GM18508 (cell line): ENCODE data around the gene BCAN.
"Not testable (repeated sequence)": the region's sequence is repeated elsewhere in the genome, so short reads cannot be mapped to it uniquely, and the experiment has no call there.

Source experiments
- ATAC-seq: cut with Tn5 transposase; IDR thresholded peaks from one replicate; pipeline ENCODE4 v1.9.1; 2021; ENCODE audit warnings: moderate number of reproducible peaks; ENCODE audit not compliant: insufficient read depth, unreplicated experiment

BCAN gene, protein sequence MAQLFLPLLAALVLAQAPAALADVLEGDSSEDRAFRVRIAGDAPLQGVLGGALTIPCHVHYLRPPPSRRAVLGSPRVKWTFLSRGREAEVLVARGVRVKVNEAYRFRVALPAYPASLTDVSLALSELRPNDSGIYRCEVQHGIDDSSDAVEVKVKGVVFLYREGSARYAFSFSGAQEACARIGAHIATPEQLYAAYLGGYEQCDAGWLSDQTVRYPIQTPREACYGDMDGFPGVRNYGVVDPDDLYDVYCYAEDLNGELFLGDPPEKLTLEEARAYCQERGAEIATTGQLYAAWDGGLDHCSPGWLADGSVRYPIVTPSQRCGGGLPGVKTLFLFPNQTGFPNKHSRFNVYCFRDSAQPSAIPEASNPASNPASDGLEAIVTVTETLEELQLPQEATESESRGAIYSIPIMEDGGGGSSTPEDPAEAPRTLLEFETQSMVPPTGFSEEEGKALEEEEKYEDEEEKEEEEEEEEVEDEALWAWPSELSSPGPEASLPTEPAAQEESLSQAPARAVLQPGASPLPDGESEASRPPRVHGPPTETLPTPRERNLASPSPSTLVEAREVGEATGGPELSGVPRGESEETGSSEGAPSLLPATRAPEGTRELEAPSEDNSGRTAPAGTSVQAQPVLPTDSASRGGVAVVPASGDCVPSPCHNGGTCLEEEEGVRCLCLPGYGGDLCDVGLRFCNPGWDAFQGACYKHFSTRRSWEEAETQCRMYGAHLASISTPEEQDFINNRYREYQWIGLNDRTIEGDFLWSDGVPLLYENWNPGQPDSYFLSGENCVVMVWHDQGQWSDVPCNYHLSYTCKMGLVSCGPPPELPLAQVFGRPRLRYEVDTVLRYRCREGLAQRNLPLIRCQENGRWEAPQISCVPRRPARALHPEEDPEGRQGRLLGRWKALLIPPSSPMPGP

DNA sequence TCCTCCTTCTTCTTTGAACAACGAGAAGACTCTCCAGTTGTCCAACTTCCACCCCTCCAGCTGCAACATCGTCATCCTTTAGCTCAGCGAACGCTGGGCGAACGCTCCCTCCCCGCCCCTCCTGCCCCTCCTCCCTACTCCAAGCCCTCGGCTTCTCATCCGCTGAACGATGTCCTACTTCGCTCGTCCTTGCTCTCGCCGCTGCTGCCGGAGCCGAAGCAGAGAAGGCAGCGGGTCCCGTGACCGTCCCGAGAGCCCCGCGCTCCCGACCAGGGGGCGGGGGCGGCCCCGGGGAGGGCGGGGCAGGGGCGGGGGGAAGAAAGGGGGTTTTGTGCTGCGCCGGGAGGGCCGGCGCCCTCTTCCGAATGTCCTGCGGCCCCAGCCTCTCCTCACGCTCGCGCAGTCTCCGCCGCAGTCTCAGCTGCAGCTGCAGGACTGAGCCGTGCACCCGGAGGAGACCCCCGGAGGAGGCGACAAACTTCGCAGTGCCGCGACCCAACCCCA is at the start of gene BCAN:
Gene BCAN (plus strand): TSS at position 357 of the 504 bp plus-strand sequence. CDS start 3,938 bp downstream, outside the sequence.
- ATAC-seq: no peak

DNA sequence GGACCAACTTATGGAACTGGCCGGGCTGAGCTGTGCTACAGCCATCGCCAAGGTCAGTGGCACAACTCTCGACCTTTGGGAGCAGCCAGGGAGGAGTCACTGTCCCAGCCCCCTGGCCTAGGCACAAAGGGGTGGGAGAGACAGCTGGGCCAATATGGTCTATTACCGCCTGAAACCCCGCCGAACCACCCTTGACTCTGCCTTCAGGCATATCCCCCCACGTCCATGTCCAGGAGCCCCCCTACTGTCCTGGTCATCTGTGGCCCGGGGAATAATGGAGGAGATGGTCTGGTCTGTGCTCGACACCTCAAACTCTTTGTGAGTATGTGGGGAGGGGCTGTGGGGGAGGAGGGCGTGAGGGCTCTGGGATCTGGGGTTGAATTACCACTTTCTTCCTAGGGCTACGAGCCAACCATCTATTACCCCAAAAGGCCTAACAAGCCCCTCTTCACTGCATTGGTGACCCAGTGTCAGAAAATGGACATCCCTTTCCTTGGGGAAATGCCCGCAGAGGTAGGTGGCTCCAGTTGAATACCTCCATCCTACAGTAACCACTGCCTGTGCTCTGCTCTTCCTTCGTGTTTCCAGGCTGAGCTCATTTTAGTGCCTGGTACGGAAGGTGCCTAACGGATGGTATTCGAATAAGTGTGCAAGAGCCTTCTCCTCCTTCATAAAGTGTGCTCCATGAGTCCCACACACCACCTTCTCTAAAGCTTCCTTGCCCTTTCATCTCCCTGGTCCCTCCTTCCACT is 49.6 kb upstream of the BCAN start:
- ATAC-seq: no peak

DNA sequence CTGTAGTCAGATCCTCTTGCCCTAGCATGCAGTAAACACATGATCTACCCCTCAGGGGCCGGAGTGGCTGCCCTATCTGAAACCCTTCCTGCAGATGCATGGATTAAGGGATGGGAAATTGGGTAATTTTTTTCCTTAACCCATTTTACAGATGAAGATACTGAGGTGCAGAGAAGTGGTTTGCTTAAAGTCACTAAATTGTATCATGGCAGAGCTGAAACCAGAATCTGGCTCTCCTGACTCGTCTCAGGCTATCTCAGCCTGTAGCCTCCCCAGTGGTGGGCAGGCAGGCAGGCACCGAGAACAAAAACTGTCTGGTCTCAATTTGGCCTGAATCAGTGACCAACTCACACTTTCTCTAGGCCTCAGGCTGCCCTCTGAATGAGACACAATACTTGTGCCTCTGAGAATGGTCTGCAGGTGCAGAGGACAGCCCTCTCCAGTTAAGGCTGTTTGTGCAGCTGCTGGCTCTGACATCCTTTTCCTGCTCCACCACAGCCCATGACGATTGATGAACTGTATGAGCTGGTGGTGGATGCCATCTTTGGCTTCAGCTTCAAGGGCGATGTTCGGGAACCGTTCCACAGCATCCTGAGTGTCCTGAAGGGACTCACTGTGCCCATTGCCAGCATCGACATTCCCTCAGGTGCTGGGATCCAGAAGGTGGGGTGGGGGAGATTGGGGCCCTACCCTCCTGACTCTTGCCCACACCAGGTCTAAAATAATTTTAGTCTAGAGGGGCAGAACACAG is 48.8 kb upstream of the BCAN start:
- no peak for ATAC-seq

DNA sequence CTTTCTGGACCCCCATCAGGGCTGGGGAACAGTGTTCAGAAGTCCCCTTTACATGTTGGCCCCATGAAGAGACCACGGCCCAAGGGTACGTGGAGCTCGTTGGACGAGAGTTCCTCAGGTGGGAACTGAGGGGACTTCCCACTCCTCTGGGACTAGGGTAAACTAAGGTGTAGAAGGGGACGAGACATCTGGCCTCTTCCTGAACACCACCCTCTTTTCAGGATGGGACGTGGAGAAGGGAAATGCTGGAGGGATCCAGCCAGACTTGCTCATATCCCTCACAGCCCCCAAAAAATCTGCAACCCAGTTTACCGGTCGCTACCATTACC is 48.3 kb upstream of the BCAN start:
- no peak for ATAC-seq

DNA sequence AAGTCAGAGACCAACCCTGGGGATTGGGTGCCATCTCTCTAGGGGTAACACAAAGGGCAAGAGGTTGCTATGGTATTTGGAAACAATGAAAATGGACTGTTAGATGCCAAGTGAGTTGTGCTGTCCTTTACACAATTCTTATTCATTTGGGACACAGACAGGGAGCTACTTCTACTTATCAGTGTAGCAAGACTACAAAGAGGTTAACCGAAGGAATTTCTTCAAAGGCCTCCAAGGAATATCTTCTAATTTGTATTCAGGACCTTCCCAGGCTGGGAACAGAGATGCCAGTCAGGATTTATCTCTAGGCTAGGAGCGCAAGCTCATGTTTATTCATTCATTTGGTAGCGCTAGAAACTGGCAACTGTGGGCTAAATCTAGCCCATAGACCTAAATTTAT is 47.7 kb upstream of the BCAN start:
- ATAC-seq: no peak

DNA sequence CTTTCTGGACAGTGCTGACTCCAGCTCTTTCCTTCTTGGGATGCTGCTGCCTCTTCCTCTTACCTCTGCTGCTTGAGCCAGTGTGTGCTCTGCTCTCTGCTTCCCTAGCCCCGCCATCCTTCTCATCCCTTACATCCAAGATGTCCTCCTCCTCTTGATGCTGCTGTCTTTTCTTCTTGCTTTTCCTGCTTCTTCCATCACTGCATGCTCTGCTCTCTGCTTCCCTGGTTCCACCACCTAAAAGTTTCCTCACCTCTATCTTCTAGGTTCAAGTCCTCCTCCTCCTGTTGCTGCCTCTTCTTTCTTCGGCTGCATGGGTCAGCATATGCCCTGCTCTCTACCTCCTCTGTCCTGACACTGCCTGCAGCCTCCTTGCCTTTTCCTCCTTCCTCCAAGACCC is 46.9 kb upstream of the BCAN start:
- no peak for ATAC-seq

DNA sequence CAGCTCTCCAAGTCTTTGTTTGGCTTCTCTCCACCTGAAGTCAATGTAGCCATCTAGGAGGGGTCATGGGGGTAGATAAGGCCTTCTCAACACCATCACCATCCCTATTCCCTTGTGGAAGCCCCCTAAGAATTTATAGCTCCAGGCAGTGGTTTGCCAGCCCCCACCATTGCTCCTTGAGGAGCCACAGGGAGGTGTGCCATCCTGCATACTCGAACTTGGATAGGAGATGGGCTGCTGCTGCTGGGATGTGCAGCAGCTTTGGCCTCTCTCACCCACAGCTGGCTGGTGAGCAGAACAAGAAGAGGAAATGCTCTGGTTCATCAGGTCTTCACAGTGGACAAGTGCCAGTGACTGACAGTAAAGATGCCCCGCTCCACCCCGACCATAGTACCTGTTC is 45.5 kb upstream of the BCAN start:
- ATAC-seq: no peak

DNA sequence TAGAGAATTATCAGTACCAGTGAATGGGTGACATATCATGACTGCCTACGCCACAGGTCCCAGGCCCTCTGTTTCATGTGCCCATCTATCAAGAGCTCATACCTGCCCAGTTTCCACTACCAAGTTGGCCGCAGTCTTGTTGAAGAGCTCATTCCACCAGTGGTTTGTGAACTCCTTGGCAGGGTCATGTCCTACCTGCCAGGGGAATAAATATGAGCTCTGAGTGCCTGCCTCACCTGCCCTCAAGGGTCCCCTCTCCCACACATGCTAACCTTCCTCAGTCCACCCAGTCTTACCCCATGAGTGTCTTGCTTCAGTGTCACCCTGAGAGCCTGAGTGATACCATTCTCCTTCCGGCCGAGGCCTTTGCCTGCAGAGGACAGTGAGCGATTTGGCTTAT is 43.8 kb upstream of the BCAN start:
- ATAC-seq: no peak

DNA sequence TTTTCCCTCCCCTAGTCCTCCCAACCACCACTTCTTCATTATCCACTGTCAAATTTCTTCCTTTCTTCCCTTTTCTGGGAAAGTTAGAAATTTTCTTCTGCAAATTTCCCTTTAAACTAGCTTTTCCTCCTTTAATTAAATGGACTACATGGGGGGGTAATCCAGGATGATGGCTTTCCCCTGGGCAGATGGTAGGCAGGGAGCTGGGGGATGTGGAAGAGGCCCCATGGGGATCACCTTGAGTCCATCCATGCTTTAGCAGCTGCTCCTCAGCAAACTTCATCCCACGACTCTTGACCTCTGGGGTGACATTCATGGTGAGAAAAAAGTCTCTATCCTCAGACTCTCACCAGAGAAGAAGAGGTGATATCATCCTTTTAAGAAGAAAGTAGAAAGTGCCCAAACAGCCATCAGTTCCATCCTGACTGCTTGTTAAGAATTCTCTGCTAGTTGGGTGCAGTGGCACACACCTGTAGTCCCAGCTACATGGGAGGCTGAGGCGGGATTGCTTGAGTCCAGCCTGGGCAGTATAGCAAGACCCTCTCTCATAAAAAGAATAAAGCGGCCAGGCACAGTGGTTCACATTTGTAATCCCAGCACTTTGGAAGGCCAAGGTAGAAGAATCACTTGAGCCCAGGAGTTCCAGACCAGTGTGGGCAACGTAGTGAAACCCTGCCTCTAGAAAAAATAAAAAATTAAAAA is 43.0 kb upstream of the BCAN start:
- no peak for ATAC-seq

DNA sequence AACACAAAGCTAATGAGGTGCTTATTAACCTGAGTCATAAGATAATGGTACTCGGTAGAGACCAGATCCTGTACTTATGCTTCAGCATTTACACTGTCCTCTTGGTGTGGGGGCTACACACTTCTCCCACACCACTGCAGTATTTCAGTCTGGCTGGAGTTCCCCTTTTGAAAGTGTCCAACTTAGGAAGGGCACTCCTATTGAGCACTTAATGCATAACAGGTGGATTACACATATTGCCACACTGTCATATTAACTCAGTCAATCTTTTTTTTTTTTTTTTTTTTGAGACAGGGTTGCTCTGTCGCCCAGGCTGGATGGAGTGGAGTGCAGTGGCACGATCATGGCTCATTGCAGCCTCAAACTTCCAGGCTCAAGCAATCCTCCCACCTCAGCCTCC is 42.1 kb upstream of the BCAN start:
- no peak for ATAC-seq

DNA sequence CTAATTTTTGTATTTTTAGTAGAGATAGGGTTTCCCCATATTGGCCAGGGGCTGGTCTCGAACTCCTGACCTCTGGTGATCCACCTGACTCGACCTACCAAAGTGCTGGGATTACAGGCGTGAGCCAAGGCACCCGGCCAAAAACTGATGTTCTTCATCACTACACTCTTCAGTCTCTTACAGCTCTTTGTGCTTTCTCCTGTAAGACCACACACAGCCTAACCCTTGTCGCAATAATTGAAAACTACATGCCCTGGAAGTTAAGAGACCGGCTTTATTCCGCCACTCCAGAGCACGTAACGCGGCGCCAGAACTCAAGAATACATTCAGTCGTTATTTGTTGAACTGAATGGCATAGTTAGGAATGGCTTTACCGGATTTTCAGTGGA is 41.2 kb upstream of the BCAN start:
- ATAC-seq: no peak

DNA sequence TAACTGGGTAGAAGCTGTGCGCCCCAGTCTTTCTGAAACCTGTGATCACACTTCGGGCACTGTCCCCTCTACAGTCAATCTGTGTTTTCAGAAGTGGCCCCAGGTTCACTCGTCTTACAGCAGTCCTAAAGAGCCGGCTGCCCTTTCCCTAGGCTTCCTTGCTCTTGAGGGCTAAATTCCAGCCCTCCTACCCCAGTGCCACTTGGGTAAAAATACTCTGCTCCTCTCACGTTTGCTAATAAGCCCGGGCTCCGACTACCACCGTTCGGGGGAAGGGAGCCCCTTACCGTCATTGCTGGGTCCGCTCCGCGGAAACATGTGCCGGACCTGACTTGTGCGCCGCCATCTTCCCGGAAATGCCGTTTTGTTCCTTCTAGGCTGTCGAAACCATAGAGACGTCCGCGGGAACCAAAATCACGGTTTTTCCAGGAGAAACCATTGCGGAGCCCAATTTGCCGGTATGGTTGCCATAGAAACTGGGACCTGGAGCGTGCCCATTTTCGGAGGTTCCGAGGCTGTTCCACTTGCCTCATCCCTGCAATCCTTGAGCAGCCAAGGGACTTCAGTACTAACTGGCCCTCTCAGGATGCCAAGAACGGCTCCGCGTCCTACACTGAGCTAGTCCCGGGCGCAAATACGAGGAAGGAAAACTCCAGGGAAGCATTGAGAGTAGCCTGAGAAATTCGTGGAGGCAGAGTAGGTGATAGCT is 40.6 kb upstream of the BCAN start, which contains the start of gene GPATCH4:
Gene GPATCH4 (minus strand): TSS at position 358 of the 709 bp plus-strand sequence.
- ATAC-seq: no peak

DNA sequence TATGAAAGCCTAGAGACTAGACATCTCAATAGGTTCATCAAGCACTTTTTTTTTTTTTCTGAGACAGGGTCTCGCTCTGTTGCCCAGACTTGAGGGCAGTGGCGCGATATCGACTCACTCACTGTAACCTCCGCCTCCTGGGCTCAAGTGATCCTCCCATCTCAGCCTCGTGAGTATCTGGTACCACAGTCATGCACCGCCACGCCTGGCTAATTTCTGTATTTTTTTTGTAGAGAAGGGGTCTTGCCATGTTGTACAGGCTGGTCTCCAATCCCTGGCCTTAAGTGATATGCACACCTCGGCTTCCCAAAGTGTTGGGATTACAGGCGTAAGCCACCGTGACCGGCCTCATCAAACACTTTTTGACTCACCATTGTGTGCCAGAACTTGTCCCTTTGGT is 40.0 kb upstream of the BCAN start:
- no peak for ATAC-seq

DNA sequence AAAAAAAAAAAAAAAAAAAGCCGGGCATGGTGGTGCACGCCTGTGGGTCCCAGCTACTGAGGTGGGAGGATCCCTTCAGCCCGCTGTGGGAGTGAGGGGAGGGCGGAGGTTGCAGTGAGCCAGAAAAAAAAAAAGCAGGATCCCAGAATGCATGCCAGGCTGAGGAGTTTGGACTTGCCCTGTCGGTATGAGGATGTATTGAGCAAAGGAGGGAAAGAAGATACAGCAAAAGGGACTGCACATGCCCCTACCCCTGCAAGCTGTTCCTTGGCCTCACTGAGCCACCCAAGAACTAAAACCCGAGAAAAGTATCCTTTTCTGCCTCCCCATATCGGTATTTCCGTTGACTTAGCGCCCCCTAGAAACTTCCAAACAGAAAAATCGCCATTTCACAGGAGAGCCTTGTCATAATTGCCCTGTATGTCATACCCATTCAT is 39.3 kb upstream of the BCAN start:
- ATAC-seq: no peak

DNA sequence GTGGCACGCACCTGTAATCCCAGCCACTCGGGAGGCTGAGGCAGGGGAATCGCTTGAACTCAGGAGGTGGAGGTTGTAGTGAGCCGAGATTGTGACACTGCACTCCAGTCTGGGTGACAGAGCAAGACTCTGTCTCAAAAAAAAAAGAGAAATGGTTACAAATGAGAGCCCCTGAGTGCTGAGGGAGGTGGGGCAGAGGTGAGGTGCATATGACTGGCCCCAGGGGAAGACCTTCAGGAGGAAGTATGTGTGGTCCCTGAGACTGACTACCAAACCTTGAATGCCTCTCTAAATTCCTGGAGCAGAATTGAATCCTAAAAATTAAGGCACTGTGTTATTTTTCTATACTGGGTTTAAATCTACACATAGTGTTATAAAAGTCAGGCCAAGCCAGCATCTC is 34.6 kb upstream of the BCAN start:
- not testable (repeated sequence) for ATAC-seq

DNA sequence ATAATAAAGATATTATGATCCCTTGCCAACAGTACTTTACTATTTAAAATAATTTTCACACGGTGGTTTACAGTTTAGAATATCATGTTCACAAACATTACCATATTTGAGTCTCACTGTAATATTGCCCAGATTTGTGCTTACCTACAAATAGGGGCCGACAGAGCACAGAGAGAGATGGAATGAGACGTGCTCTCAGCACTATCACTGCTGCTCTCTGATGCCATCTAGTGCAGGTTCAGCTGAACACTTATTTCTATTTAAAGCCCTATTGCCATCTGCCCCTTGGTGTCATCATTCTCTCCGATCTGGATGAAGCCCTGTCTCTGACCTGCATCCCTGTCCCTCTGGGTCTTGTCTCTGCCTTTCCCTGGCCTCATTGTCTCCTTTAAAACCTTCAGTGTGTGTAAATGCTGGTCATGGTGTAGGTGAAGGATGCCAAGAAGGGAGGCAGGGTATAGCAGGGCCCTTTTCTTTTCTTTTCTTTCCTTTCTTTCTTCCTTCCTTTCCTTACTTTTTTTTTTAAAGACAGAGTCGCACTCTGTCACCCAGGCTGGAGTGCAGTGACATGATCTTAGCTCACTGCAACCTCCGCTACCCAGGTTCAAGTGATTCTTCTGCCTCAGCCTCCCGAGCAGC is 33.8 kb upstream of the BCAN start:
- no peak for ATAC-seq

DNA sequence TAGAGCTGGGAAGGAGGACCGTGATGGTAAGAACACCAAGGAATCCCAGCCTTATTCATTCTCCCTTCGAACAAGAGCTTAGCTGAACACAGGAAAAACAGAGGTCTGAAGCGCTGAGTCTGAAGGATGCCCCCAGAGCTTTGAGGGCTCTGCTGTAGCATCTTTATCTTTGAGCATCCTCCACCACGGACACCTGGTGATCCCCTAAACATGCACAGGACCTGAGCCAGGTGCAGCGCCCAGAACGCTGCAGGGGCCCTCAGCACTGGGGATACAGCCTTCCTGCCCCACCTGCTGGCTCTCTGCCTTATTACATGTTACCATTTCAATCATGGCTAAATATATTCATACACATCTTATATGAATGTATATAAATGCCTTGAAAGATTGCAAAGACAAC is 32.9 kb upstream of the BCAN start:
- no peak for ATAC-seq

DNA sequence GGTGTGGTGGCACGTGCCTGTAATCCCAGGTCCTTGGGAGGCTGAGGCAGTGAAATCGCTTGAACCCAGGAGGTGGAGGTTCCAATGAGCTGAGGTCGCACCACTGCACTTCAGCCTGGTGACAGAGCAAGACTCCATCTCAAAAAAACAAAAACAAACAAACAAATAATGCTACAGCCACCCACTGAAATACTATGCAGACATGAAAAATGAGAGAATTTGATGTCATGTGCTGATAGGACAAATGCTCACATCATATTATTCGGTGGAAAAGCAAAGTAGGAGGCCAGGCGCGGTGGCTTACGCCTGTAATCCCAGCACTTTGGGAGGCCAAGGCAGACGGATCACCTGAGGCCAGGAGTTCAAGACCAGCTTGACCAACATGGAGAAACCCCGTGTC is 31.8 kb upstream of the BCAN start:
- not testable (repeated sequence) for ATAC-seq
